Natural killer cell (primary cell): ENCODE measurements around the gene MRPS7. TPM values are rescaled to one million over a fixed set of nuclear protein-coding genes. Genes with fewer than 3 reads are reported as not detected.
A peak's percentile ranks its signal among the peaks of the same experiment; 100 is the strongest.

Experiments used
- ATAC-seq, 3 donors: fragments of 150-1000 bp in 2 of 3; fragments of 200-7000 bp in 1 of 3; cut with Tn5 transposase; 1 replicate in 1 of 3; 2 replicates in 2 of 3; pipeline ENCODE4 v1.10.0; 2021; ENCODE audit warnings: mild to moderate bottlenecking in 2 of 3, moderate library complexity in 2 of 3
- DNase-seq, 2 donors: peaks; one replicate each; pipeline versions ENCODE4 v3.0.0 to v3.0.0-alpha.2; 2013 to 2021; ENCODE audit warnings: mixed read lengths in 1 of 2
- H3K27ac ChIP-seq: one replicate; pipeline ENCODE4 v1.5.1; 2013; ENCODE audit warnings: mild to moderate bottlenecking, low read length
- H3K27me3 ChIP-seq: one replicate; pipeline ENCODE4 v1.6.1; 2013; ENCODE audit warnings: low read length; ENCODE audit not compliant: control insufficient read depth, insufficient read depth
- H3K36me3 ChIP-seq: one replicate; pipeline ENCODE4 v1.6.1; 2013; ENCODE audit warnings: low read length; ENCODE audit not compliant: control insufficient read depth, insufficient read depth
- H3K4me1 ChIP-seq: one replicate; pipeline ENCODE4 v1.6.1; 2013; ENCODE audit warnings: low read length; ENCODE audit not compliant: control insufficient read depth, insufficient read depth
- H3K4me3 ChIP-seq: one replicate; pipeline ENCODE4 v1.5.1; 2013; ENCODE audit warnings: low read length
- H3K9me3 ChIP-seq: one replicate; pipeline ENCODE4 v1.6.1; 2013; ENCODE audit warnings: low read length; ENCODE audit not compliant: control insufficient read depth, insufficient read depth
- H3K27ac Mint-ChIP-seq, 2 donors: one replicate each; pipeline ENCODE4 v1.8.0; 2022; ENCODE audit warnings: mild to moderate bottlenecking in 2 of 2, mixed read lengths in 2 of 2, moderate library complexity in 1 of 2
- H3K27me3 Mint-ChIP-seq, 2 donors: one replicate each; pipeline ENCODE4 v1.8.0; 2022; ENCODE audit warnings: low read depth in 2 of 2, mixed read lengths in 2 of 2
- H3K36me3 Mint-ChIP-seq: one replicate; pipeline ENCODE4 v1.8.0; 2022; ENCODE audit warnings: mixed read lengths
- H3K4me1 Mint-ChIP-seq, 2 donors: one replicate each; pipeline ENCODE4 v1.8.0; 2022; ENCODE audit warnings: mixed read lengths in 2 of 2
- H3K4me3 Mint-ChIP-seq: one replicate; pipeline ENCODE4 v1.8.0; 2022; ENCODE audit warnings: mild to moderate bottlenecking, moderate library complexity, mixed read lengths
- H3K9me3 Mint-ChIP-seq, 2 donors: one replicate each; pipeline ENCODE4 v1.8.0; 2022; ENCODE audit warnings: mixed read lengths in 2 of 2
- WGBS: methylation state at CpG from one replicate; pipeline ENCODE4 v1.1.7; 2013; ENCODE audit warnings: missing lambda C conversion rate; ENCODE audit not compliant: insufficient coverage; 5-methylcytosine and 5-hydroxymethylcytosine counted together
- intact Hi-C: fragments of 100-400 bp; cut with micrococcal nuclease; formaldehyde crosslinking; loops from one replicate; pipeline ENCODE4 v1.14.2; 2022
- total RNA-seq, 4 donors: library from RNA; stranded (reverse); fragments of 120-200 nt in 1 of 4; gene quantifications; one replicate each; pipeline versions ENCODE4 v1.2.3 to v1.2.4, GENCODE V29; 2013 to 2022
- TF ChIP-seq, protein P1 (sequence below): fragments of 200-600 bp; IDR thresholded peaks from one replicate; pipeline ENCODE4 v1.8.0; 2022; ENCODE audit warnings: antibody characterized with exemption

Gene MRPS7
- total RNA-seq, 3 donors from 2014 or later (not counting 1 experiment from before 2014, with no cell fraction given) = 27.3 to 29.4 (median 27.9) TPM

GRCh38 chr17:75225016-75225415 lies 36.7 kb upstream of the MRPS7 start:
- ATAC-seq = no peak
- intact Hi-C loops = no loop called here
- Mint-ChIP-seq H3K4me1 (peaks cover 0 to 5% of the 10 kb centered on the region in 2 donors), H3K9me3 (no peaks in the 10 kb centered on the region), H3K4me3 (no peak overlapping the region), H3K27me3 (no peaks in the 10 kb centered on the region), H3K36me3 (no peaks in the 10 kb centered on the region), H3K27ac (no peak overlapping the region)
- Histone ChIP-seq H3K9me3 (no peaks in the 10 kb centered on the region), H3K36me3 (peaks cover 53% of the 10 kb centered on the region), H3K4me3 (no peak overlapping the region), H3K27me3 (no peaks in the 10 kb centered on the region), H3K4me1 (peaks cover 9% of the 10 kb centered on the region), H3K27ac (no peak overlapping the region)
- 91% methylated on average over 14 of the region's 14 CpGs for WGBS
- TF ChIP-seq, protein P1, sequence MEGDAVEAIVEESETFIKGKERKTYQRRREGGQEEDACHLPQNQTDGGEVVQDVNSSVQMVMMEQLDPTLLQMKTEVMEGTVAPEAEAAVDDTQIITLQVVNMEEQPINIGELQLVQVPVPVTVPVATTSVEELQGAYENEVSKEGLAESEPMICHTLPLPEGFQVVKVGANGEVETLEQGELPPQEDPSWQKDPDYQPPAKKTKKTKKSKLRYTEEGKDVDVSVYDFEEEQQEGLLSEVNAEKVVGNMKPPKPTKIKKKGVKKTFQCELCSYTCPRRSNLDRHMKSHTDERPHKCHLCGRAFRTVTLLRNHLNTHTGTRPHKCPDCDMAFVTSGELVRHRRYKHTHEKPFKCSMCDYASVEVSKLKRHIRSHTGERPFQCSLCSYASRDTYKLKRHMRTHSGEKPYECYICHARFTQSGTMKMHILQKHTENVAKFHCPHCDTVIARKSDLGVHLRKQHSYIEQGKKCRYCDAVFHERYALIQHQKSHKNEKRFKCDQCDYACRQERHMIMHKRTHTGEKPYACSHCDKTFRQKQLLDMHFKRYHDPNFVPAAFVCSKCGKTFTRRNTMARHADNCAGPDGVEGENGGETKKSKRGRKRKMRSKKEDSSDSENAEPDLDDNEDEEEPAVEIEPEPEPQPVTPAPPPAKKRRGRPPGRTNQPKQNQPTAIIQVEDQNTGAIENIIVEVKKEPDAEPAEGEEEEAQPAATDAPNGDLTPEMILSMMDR = no peak
- DNase-seq = no peak

- TF ChIP-seq, protein P1 = no peak
- intact Hi-C loops = no loop called here
- peaks cover 9% of the 10 kb centered on the region for H3K4me1 ChIP-seq
- no peak overlapping the region for H3K27ac ChIP-seq
- no peak for ATAC-seq
- H3K27me3 ChIP-seq = no peaks in the 10 kb centered on the region
- Mint-ChIP-seq H3K9me3 (no peaks in the 10 kb centered on the region), H3K36me3 (no peaks in the 10 kb centered on the region), H3K4me1 (no peaks in the 10 kb centered on the region), H3K4me3 (no peak overlapping the region), H3K27me3 (no peaks in the 10 kb centered on the region), H3K27ac (no peak overlapping the region)
- no peaks in the 10 kb centered on the region for H3K9me3 ChIP-seq
- WGBS = 92% methylated on average over 4 of the region's 5 CpGs
- no peak for DNase-seq
- H3K4me3 ChIP-seq = no peak overlapping the region
- H3K36me3 ChIP-seq = peaks cover 69% of the 10 kb centered on the region
Measured at GRCh38 chr17:75227729-75228128, 34.0 kb upstream of the MRPS7 start.

DNA sequence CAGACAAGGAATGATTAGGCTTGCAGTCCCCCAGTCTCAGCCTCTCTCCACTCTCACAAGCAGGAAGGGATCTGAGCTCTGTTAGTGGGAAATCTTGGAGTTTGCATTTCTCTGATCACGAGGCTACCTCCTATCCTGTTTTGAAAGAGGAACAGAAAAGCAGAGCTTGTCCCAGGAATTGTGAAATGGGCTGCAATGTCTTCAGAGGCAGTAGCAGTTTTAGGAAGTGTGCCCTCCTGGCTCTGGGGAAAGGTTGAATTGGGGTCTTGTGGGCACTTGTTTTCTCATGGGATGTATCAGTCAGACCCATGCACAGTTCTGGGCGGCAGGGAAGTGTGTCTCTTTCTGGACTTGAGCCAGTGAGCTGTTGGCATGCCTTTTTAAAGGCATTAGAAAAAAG lies 33.4 kb upstream of the MRPS7 start:
- Mint-ChIP-seq H3K36me3 (no peaks in the 10 kb centered on the region), H3K4me1 (no peaks in the 10 kb centered on the region), H3K27me3 (no peaks in the 10 kb centered on the region), H3K27ac (peak overlapping the region in 1 of 2 donors; percentile 18), H3K9me3 (no peaks in the 10 kb centered on the region), H3K4me3 (no peak overlapping the region)
- peaks cover 70% of the 10 kb centered on the region for H3K36me3 ChIP-seq
- intact Hi-C loops = no loop called here
- no peaks in the 10 kb centered on the region for H3K27me3 ChIP-seq
- H3K4me3 ChIP-seq = no peak overlapping the region
- peaks cover 9% of the 10 kb centered on the region for H3K4me1 ChIP-seq
- WGBS = 73% methylated on average over 2 of the region's 2 CpGs
- no peak for DNase-seq
- H3K27ac ChIP-seq = no peak overlapping the region
- H3K9me3 ChIP-seq = no peaks in the 10 kb centered on the region
- ATAC-seq = no peak
- TF ChIP-seq, protein P1 = no peak

DNA sequence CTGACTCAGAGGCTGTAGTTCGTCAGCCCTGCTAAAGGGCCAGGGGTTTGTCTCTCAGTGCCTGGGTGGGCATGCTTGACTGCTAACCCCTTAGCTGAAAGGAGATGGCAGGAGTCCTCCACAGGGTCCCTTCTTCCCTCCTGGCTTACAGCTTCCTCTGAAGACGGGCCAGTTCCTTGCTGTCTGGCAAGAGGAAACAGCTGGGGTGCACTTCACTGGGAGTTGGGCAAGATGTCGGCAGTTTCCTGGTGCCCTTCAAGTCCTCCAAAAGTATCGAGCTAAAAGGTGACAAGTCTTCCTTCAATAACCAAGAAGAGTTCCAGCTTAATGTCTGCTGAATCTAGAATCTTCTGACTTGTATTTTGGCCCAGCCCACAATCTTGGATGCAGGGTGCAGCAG lies 32.8 kb upstream of the MRPS7 start:
- no peaks in the 10 kb centered on the region for H3K36me3 Mint-ChIP-seq
- H3K4me1 ChIP-seq = peaks cover 9% of the 10 kb centered on the region
- no peak for DNase-seq
- peaks cover 67% of the 10 kb centered on the region for H3K36me3 ChIP-seq
- H3K9me3 Mint-ChIP-seq = no peaks in the 10 kb centered on the region
- ATAC-seq = no peak
- H3K27ac ChIP-seq = no peak overlapping the region
- TF ChIP-seq, protein P1 = no peak
- H3K4me1 Mint-ChIP-seq = no peaks in the 10 kb centered on the region
- no peak overlapping the region for H3K4me3 Mint-ChIP-seq
- H3K9me3 ChIP-seq = no peaks in the 10 kb centered on the region
- H3K4me3 ChIP-seq = no peak overlapping the region
- H3K27ac Mint-ChIP-seq = peak overlapping the region in 1 of 2 donors; percentile 18
- no peaks in the 10 kb centered on the region for H3K27me3 ChIP-seq
- 83% methylated on average over 4 of the region's 4 CpGs for WGBS
- H3K27me3 Mint-ChIP-seq = no peaks in the 10 kb centered on the region
- intact Hi-C loops = no loop called here
